ENCODE measurements around the gene PAPSS2. TPM values are rescaled to one million over a fixed set of nuclear protein-coding genes. Genes with fewer than 3 reads are reported as not detected.

Gene PAPSS2
- total RNA-seq, 1 experiment from 2014 or later = 24.5 TPM

GRCh38 chr10:87661861-87662785, 2.4 kb downstream of the PAPSS2 start:
- Mint-ChIP-seq H3K27me3 (ENCODE audit: low read depth) (no peaks in the 10 kb centered on the region), H3K27ac (peak overlapping the region in 2 of 3 experiments; percentile 21 to 39; a peak in 2 of 7 replicates), H3K4me3 (peak overlapping the region in 1 of 2 experiments; percentile 98; a peak in 1 of 5 replicates), H3K4me1 (peaks cover 33 to 38% of the 10 kb centered on the region in 2 experiments), H3K9me3 (no peaks in the 10 kb centered on the region), H3K36me3 (ENCODE audit: insufficient read depth in 1 of 3, low read depth in 3 of 3) (peaks cover 0 to 16% (median 15%) of the 10 kb centered on the region in 3 experiments; a peak in 6 of 7 replicates)
- Histone ChIP-seq H2BK5ac (ENCODE audit: insufficient read length, low read length) (no peak overlapping the region), H3K4me2 (ENCODE audit: insufficient read depth, insufficient read length, low read length) (no peak overlapping the region), H2BK20ac (ENCODE audit: low read depth, low read length, poor library complexity, severe bottlenecking) (no peak overlapping the region), H3K9ac (ENCODE audit: extremely low read depth, insufficient read length, low read length) (no peak overlapping the region), H4K91ac (ENCODE audit: insufficient read length, low read depth, low read length) (no peak overlapping the region), H2BK15ac (ENCODE audit: low read depth, low read length) (no peak overlapping the region), H4K5ac (ENCODE audit: insufficient read length, low read depth, low read length) (no peak overlapping the region), H3K79me2 (ENCODE audit: insufficient read depth, low read length) (peaks cover 3% of the 10 kb centered on the region; the same call in 1 of the 2 replicates), H3K56ac (ENCODE audit: insufficient read length, low read depth, low read length) (no peak overlapping the region), H2BK12ac (ENCODE audit: insufficient read length, low read depth, low read length) (no peak overlapping the region), H3K27me3 (ENCODE audit: insufficient read depth, low read length) (no peaks in the 10 kb centered on the region), H2AK5ac (ENCODE audit: insufficient read length, low read length) (no peak overlapping the region), H3K27ac (ENCODE audit: insufficient read length, low read depth, low read length) (no peak overlapping the region), H3K23me2 (ENCODE audit: insufficient read length, low read depth, low read length, poor library complexity, severe bottlenecking) (peaks cover 7% of the 10 kb centered on the region), H3K79me1 (ENCODE audit: insufficient read depth, low read depth, low read length, poor library complexity, severe bottlenecking) (no peaks in the 10 kb centered on the region), H3K23ac (ENCODE audit: insufficient read length, low read depth, low read length) (no peak overlapping the region), H4K8ac (replicated peaks; ENCODE audit: insufficient read length, low read depth, low read length) (no peak overlapping the region), H3K4ac (ENCODE audit: low read depth, low read length) (no peak overlapping the region), H3T11ph (ENCODE audit: low read length) (no peak overlapping the region), H4K20me1 (ENCODE audit: control insufficient read depth, insufficient read depth, insufficient read length) (no peaks in the 10 kb centered on the region), H3K9me3 (ENCODE audit: control insufficient read depth, low read depth, low read length) (no peaks in the 10 kb centered on the region), H2AFZ (ENCODE audit: low read length) (no peak overlapping the region), H3K14ac (ENCODE audit: insufficient read depth, low read length) (no peak overlapping the region), H3K4me1 (ENCODE audit: insufficient read depth, low read length) (peaks cover 8% of the 10 kb centered on the region; the same call in 1 of the 2 replicates), H2BK120ac (ENCODE audit: low read depth, low read length, poor library complexity, severe bottlenecking) (no peak overlapping the region), H3K18ac (ENCODE audit: insufficient read length, low read depth, low read length) (no peak overlapping the region)
- TF ChIP-seq, protein P1, sequence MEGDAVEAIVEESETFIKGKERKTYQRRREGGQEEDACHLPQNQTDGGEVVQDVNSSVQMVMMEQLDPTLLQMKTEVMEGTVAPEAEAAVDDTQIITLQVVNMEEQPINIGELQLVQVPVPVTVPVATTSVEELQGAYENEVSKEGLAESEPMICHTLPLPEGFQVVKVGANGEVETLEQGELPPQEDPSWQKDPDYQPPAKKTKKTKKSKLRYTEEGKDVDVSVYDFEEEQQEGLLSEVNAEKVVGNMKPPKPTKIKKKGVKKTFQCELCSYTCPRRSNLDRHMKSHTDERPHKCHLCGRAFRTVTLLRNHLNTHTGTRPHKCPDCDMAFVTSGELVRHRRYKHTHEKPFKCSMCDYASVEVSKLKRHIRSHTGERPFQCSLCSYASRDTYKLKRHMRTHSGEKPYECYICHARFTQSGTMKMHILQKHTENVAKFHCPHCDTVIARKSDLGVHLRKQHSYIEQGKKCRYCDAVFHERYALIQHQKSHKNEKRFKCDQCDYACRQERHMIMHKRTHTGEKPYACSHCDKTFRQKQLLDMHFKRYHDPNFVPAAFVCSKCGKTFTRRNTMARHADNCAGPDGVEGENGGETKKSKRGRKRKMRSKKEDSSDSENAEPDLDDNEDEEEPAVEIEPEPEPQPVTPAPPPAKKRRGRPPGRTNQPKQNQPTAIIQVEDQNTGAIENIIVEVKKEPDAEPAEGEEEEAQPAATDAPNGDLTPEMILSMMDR (conservative IDR thresholded peaks at IDR 0.05) = no peak
- no peak for DNase-seq
- no CpG with 5 or more reads among the region's 6 CpGs for WGBS (ENCODE audit: extremely low coverage, insufficient read length, low lambda C conversion rate)

Data from H9 (cell line).